LNCAP (cell line): ENCODE results near the gene PLEKHA8.

ENCODE experiments used
- TF ChIP-seq, protein P1 (sequence below): fragments of 450-650 bp; IDR thresholded peaks from 2 replicates; pipeline ENCODE4 v1.5.1; 2017; ENCODE audit warnings: mild to moderate bottlenecking

PLEKHA8 gene

DNA sequence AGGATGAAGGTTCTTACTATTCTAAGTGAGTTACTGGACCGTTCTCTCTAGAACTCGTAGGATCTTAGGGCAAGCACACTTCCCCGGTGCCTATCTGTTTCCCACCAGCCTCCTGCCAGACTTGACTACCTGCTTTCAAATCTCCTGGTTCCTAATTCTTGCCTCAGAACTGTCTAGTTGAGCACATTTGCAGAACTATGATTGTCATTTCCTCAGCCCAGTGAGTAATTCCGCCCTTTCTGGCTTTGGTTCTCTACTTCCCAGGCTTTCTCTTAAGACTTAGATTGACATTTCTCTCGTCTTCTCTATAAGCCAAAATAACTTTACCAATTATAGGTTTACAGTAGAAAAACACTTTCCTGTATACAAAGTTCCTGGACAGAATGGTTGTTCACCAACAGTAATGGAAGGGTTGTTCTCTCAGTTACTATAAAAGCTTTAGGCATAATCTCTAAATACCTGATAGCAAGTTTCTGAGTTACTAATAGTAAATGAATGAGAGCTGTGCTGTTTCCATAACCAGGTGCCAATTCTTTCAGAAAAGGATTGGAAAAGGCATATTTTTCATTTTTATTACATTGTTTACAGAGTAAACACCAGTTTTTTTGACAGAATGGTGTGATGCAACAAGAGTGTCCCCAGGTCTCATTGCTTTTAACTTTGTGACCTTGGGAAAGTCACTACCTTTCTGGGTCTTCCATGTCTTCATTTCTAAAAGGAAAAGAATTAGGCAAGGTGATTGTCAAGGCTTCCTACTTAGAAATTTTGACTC, 41.1 kb downstream of the PLEKHA8 start:
- TF ChIP-seq, protein P1, sequence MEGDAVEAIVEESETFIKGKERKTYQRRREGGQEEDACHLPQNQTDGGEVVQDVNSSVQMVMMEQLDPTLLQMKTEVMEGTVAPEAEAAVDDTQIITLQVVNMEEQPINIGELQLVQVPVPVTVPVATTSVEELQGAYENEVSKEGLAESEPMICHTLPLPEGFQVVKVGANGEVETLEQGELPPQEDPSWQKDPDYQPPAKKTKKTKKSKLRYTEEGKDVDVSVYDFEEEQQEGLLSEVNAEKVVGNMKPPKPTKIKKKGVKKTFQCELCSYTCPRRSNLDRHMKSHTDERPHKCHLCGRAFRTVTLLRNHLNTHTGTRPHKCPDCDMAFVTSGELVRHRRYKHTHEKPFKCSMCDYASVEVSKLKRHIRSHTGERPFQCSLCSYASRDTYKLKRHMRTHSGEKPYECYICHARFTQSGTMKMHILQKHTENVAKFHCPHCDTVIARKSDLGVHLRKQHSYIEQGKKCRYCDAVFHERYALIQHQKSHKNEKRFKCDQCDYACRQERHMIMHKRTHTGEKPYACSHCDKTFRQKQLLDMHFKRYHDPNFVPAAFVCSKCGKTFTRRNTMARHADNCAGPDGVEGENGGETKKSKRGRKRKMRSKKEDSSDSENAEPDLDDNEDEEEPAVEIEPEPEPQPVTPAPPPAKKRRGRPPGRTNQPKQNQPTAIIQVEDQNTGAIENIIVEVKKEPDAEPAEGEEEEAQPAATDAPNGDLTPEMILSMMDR: no peak

DNA sequence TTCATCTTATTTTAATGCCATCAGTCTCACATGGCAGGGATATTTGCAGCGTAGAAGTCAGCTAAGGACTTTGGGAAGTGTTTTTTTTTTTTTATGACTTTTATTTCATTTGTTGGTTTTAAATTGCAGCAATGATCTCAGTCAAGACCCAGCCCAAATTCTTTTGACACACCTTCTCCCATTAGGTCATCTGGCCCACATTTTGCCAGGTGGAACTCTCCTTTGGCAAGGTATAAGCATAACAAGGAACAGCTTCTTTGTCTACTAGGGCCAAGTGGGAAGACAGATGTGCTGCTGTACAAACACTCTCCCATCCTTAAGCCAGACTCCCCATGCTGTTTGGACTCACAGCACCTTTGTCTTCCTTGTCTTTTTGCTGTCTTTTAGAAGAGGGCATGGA, 41.8 kb downstream of the PLEKHA8 start:
- TF ChIP-seq, protein P1: no peak

DNA sequence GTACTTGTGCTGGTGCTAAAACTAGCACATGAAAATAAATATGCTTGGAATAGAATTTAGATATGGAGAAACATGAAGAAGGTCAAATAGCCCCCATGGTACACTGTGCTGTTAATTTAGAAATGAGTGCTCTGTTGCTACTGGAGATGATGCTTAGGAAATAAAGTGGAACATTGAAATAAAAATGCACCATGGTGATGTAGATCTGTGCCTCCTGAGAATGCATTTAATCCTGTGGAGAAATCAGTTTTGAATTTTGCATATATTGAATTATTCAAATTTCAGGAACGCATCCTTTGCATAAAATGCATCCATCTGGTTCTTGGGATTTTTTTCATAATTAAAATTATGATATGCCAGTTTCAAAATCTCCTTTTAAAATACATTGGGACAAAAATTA, 44.5 kb downstream of the PLEKHA8 start:
- TF ChIP-seq, protein P1: no peak

DNA sequence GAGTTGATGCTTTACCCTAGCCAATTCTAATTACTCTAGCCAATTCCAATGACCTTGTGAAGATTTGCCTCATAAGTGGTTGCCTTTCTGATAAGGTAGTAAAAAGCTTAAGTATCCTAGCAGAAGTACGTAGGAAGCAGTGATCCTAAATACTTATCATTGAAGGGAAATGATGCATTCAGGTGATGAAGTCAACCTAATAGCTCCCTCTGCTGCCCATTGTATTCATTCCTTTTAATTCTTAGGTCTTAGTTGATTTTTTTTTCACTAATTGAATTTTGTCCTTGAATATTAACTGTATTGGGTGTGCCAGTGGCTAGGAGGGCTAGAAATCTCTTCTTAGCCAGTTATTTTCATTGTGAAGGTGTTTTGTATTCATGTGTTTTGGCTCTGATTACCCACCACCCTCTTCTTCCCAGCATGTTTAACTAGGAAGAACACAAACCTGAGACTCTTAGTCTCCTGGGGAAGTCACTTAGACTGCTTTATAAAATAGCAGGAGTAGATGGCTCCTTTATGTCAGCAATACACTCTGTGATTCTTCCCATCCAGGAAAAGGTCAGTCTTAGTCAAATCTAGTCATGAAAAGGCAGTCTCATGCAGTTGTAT, 46.3 kb downstream of the PLEKHA8 start:
- TF ChIP-seq, protein P1: peak; percentile 72

DNA sequence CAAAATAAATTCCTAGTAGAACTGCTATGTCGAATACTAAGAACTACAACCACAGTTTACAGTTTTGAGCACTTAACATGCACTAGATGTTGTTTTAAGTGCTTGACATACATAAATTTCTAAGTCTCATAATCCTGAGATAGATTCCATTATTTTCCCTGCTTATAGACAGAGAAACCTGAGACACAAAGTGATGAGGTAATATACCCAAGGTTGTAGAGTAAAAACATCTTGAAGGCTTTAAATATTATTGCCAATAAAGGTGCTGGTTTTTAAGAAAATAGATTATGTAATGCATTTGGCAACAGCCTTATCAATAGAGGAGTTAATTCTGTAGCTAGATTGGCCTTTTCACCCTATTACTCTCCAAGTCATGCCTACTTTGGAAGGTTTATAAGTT, 48.2 kb downstream of the PLEKHA8 start:
- TF ChIP-seq, protein P1: no peak

DNA sequence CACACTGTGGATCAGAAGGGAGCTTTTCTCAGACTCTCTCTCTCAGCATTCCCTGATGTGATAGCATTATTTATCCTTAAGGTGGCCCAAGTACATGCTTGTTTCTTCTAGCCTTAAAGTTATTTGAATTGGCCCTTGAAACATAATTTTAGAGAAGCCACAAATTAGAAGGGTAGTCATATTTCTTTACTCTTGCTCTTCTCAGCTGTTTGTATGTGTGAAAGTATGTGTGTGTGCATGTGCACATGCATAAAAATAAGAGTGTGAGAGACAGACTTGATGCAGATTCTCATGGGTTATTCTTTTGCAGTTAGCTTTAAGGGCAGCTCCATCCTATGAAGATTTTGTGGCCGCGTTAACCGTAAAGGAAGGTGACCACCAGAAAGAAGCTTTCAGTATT, 50.1 kb downstream of the PLEKHA8 start:
- TF ChIP-seq, protein P1: no peak

DNA sequence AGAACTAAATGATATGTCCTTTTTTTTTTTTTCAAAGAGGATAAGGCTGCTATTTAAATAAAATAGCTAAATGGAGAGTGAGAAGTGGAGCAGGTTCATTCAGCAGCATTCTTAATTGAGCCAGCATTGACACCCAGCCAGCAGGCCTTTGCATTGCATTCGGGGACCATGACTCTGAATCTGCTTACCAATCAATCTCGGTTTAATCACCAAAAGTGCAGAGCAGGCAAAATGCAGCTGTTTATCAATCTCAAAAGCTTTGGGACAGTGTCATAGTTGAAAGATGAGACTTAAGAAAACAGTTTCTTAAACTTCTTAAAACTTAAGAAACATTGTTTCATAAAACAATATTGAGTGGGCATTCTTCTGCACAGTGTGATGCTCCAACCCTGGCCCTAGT, 51.7 kb downstream of the PLEKHA8 start:
- TF ChIP-seq, protein P1: no peak
